PC-3 (cell line): ENCODE data around the gene C19orf12. TPM values are rescaled to one million over a fixed set of nuclear protein-coding genes. Genes with fewer than 3 reads are reported as not detected.

ENCODE experiments used
- ATAC-seq: fragments of 200-7000 bp; cut with Tn5 transposase; 2 replicates; pipeline ENCODE4 v1.9.1; 2020; ENCODE audit warnings: mild to moderate bottlenecking, moderate library complexity
- BruUV-seq: library from RNA; stranded (reverse); fragments of 400-500 nt; replicated peaks from 2 replicates; lab custom pipeline; 2021; lab: Mats Ljungman, UMichigan
- CTCF ChIA-PET: fragments of 300-600 bp; sonication (Branson Sonifier 250); formaldehyde crosslinking; loops from one replicate; lab custom pipeline; 2022; ENCODE audit warnings: antibody characterized with exemption; lab: Charles Lee
- POLR2A ChIA-PET: fragments of 300-600 bp; sonication (Branson Sonifier 250); formaldehyde crosslinking; loops from one replicate; lab custom pipeline; 2022; ENCODE audit warnings: antibody characterized with exemption; ENCODE audit not compliant: unreplicated experiment; lab: Charles Lee
- DNase-seq: peaks from one replicate; pipeline ENCODE4 v3.0.0-alpha.2; 2015
- H2AFZ ChIP-seq: fragments of 300-600 bp; sonication (generic); 2 replicates; pipeline ENCODE4 v1.6.0; 2016; ENCODE audit warnings: antibody characterized with exemption, low read length
- H3F3A ChIP-seq: fragments of 300-600 bp; sonication (generic); one replicate; pipeline ENCODE4 v1.6.0; 2017; ENCODE audit warnings: antibody characterized with exemption, low read length, control low read depth, mild to moderate bottlenecking; ENCODE audit not compliant: unreplicated experiment
- H3K27ac ChIP-seq: fragments of 300-600 bp; sonication (generic); 2 replicates; pipeline ENCODE4 v1.5.1; 2016; ENCODE audit warnings: mild to moderate bottlenecking, low read length
- H3K27me3 ChIP-seq: fragments of 300-600 bp; sonication (generic); 2 replicates; pipeline ENCODE4 v1.6.1; 2016; ENCODE audit warnings: low read length, mixed read lengths
- H3K36me3 ChIP-seq: fragments of 300-600 bp; sonication (generic); 2 replicates; pipeline ENCODE4 v1.6.1; 2016; ENCODE audit warnings: low read depth, mixed run types, low read length, mixed read lengths
- H3K4me1 ChIP-seq: fragments of 300-600 bp; sonication (generic); 2 replicates; pipeline ENCODE4 v1.5.1; 2016; ENCODE audit warnings: low read length; ENCODE audit not compliant: insufficient read depth
- H3K4me2 ChIP-seq: fragments of 300-600 bp; sonication (generic); 2 replicates; pipeline ENCODE4 v1.6.0; 2016; ENCODE audit warnings: low read length
- H3K4me3 ChIP-seq: fragments of 300-600 bp; sonication (generic); 2 replicates; pipeline ENCODE4 v1.5.1; 2016; ENCODE audit warnings: mild to moderate bottlenecking, low read length, mixed read lengths
- H3K79me2 ChIP-seq: fragments of 300-600 bp; sonication (generic); 2 replicates; pipeline ENCODE4 v1.6.1; 2017; ENCODE audit warnings: low read length, mixed read lengths
- H3K9ac ChIP-seq: fragments of 300-600 bp; sonication (generic); 2 replicates; pipeline ENCODE4 v1.6.0; 2016; ENCODE audit warnings: mild to moderate bottlenecking, low read length
- H3K9me2 ChIP-seq: fragments of 300-600 bp; sonication (generic); replicated peaks from 2 replicates; pipeline ENCODE4 v1.6.1; 2016; ENCODE audit warnings: mixed run types, low read length, mixed read lengths
- H3K9me3 ChIP-seq: fragments of 300-600 bp; sonication (generic); 2 replicates; pipeline ENCODE4 v1.6.1; 2016; ENCODE audit warnings: low read length, mixed read lengths
- H4K20me1 ChIP-seq: fragments of 300-600 bp; sonication (generic); 2 replicates; pipeline ENCODE4 v1.6.1; 2016; ENCODE audit warnings: low read length, mixed read lengths
- CTCF ChIP-seq: fragments of 300-600 bp; sonication (generic); conservative IDR thresholded peaks from 2 replicates; pipeline ENCODE4 v1.5.1; 2017; ENCODE audit warnings: antibody characterized with exemption, low read depth, mild to moderate bottlenecking, low read length
- EZH2 ChIP-seq: fragments of 300-600 bp; sonication (generic); IDR thresholded peaks from one replicate; pipeline ENCODE4 v1.6.1; 2017; ENCODE audit warnings: antibody characterized with exemption, mild to moderate bottlenecking, low read length; ENCODE audit not compliant: unreplicated experiment
- EZH2phosphoT487 ChIP-seq: fragments of 300-600 bp; sonication (generic); IDR thresholded peaks from 2 replicates; pipeline ENCODE4 v1.6.1; 2018; ENCODE audit warnings: mild to moderate bottlenecking, antibody characterized with exemption, low read length, borderline replicate concordance
- intact Hi-C: fragments of 100-400 bp; cut with micrococcal nuclease; formaldehyde crosslinking; loops from 2 replicates; pipeline ENCODE4 v1.9.0; 2023
- total RNA-seq: library from RNA; depleted of rRNA; stranded (reverse); fragments of >200 nt; gene quantifications from 2 replicates; pipeline ENCODE4 v1.2.3, GENCODE V29; 2014; rRNA removed

The C19orf12 gene
- total RNA-seq, 1 experiment from 2014 or later, result 11.8 TPM

GRCh38 chr19:29651622-29652394 lies 63.3 kb downstream of the C19orf12 start:
- intact Hi-C loops, result no loop called here
- POLR2A ChIA-PET, result no interaction called here
- Histone ChIP-seq H3F3A (no peaks in the 10 kb centered on the region), H3K4me2 (no peak overlapping the region), H3K79me2 (no peaks in the 10 kb centered on the region), H3K9ac (no peak overlapping the region), H3K36me3 (no peaks in the 10 kb centered on the region), H2AFZ (no peak overlapping the region), H3K27ac (no peak overlapping the region), H3K9me3 (no peaks in the 10 kb centered on the region), H3K4me3 (no peak overlapping the region), H3K27me3 (no peaks in the 10 kb centered on the region), H4K20me1 (no peaks in the 10 kb centered on the region), H3K4me1 (no peaks in the 10 kb centered on the region), H3K9me2 (no peaks in the 10 kb centered on the region)
- no peak for DNase-seq
- CTCF ChIA-PET, result no interaction called here
- TF ChIP-seq CTCF, result no peak
- no peak for TF ChIP-seq EZH2
- no peak for ATAC-seq
- no TSS peak for BruUV-seq

GRCh38 chr19:29650772-29651387 lies 64.2 kb downstream of the C19orf12 start:
- H3K27ac ChIP-seq, result no peak overlapping the region
- TF ChIP-seq CTCF (no peak), EZH2phosphoT487 (no peak), EZH2 (no peak)
- no peak for ATAC-seq
- no peak overlapping the region for H3K9ac ChIP-seq
- H3K4me3 ChIP-seq, result no peak overlapping the region
- intact Hi-C loops, result no loop called here
- no peak overlapping the region for H2AFZ ChIP-seq
- H3K9me2 ChIP-seq, result no peaks in the 10 kb centered on the region
- peaks cover 5% of the 10 kb centered on the region; the same call in 1 of the 2 replicates for H3K4me1 ChIP-seq
- POLR2A ChIA-PET, result no interaction called here
- no peaks in the 10 kb centered on the region for H3K36me3 ChIP-seq
- CTCF ChIA-PET, result no interaction called here
- H3K9me3 ChIP-seq, result no peaks in the 10 kb centered on the region
- no peaks in the 10 kb centered on the region for H3F3A ChIP-seq
- H3K79me2 ChIP-seq, result no peaks in the 10 kb centered on the region
- no peak overlapping the region for H3K4me2 ChIP-seq
- DNase-seq, result no peak
- BruUV-seq, result no TSS peak
- no peaks in the 10 kb centered on the region for H3K27me3 ChIP-seq
- H4K20me1 ChIP-seq, result no peaks in the 10 kb centered on the region

Other genes starting within 250 kb of the C19orf12 start
- not detected in 2 replicates for gene VSTM2B, start 189.3 kb downstream of the C19orf12 start, total RNA-seq
- gene POP4, start 109.0 kb downstream of the C19orf12 start, total RNA-seq, result 99.7 and 115 TPM in 2 replicates
- gene PLEKHF1, start 49.8 kb downstream of the C19orf12 start, total RNA-seq, result 15.9 and 19.7 TPM in 2 replicates
- gene CCNE1, start 96.7 kb upstream of the C19orf12 start, total RNA-seq, result 10.0 and 10.9 TPM in 2 replicates
- gene URI1, start 227.0 kb upstream of the C19orf12 start, total RNA-seq, result 31.0 and 32.4 TPM in 2 replicates